ENCODE measurements around the gene GPC6. TPM values are rescaled to one million over a fixed set of nuclear protein-coding genes. Genes with fewer than 3 reads are reported as not detected.

The GPC6 gene
- total RNA-seq, 1 donor from 2014 or later, result 20.1 TPM

DNA sequence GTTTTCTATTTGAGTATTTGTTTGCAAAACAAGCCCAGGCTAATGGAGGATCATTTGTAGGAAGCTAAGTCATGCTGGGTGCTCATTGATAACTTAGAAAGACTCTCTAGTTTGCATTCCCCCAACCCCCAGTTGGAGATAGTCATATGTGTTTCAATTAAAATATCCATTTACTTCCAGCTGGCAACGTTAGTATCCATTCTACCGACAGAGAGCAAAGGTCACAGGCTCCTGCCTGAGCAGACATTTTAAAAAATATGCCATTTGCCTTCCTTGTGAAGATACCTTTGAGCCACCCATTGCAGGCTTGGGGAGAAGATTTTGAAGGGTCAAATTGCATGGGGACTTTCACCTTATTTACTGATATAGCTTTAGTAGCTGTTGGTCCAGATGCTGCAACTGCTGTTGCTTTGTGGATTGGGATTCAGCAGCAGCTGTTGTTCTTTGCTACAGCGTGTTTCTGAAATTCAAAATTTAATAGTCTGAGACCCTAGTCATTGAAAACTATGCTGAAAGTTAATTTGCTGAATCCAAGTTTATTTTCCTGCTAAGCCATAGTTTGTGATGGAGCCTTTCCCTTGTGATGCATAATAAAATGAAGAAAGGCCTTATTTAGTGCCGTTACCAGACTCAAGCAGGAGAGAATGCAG, 335.1 kb downstream of the GPC6 start:
- no peak for DNase-seq (ENCODE audit: low read depth)

GRCh38 chr13:93562676-93563075, 336.1 kb downstream of the GPC6 start:
- no peak for DNase-seq (ENCODE audit: low read depth)

- DNase-seq (ENCODE audit: low read depth), result no peak
These were observed 350.5 kb downstream of the GPC6 start for GRCh38 chr13:93577105-93577504.

- DNase-seq (ENCODE audit: low read depth), result no peak
These were observed 363.2 kb downstream of the GPC6 start for GRCh38 chr13:93589788-93590187.

GRCh38 chr13:93603043-93603442, 376.4 kb downstream of the GPC6 start:
- DNase-seq (ENCODE audit: low read depth), result peak; percentile 85

DNA sequence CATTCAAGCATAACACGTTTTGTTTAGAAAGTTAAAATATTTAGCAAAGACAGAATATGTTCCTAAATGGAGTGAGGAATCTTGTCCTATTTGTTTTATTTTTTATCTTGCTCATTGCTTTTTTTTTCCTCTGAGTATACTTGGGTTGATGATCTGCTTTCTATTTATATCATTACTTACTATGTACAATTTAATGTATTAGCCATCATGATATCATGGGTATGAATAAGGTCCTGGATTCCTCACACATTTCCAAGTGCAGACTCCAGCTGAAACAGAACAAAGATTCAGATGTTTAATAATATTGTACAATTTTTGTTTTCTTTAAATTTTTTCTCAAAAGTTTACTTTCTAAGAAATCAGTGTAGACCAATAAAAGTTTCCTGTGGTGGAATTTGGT, 388.2 kb downstream of the GPC6 start:
- no peak for DNase-seq (ENCODE audit: low read depth)

DNA sequence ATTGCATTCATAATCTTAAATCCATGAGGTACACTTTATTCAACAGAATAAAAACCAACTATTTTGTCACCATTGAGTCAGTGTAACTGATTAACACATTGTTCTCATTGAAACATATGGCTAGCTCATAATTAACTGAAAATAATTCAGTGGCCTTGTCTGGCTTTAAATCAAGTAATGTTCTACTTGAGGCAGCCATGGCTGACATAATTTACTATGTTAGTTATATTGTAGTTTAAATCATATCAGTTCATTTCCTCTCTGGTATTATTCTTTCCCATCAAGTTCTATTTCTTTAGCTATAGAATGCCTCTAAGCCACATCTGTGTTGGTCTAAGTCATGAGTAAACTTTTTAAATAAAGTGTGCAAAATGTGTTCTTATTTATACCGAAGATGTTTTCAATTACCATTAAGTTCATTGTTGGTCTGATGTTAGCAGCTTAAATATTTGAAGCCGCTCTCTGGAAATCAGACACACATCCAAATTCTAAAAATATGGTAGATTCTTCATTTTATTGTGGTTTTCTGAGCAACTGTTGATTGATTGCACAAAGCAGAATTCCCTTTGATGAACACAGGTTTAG, 393.7 kb downstream of the GPC6 start:
- DNase-seq (ENCODE audit: low read depth), result no peak

- no peak for DNase-seq (ENCODE audit: low read depth)
These were observed 394.4 kb downstream of the GPC6 start for GRCh38 chr13:93621051-93621450.

DNA sequence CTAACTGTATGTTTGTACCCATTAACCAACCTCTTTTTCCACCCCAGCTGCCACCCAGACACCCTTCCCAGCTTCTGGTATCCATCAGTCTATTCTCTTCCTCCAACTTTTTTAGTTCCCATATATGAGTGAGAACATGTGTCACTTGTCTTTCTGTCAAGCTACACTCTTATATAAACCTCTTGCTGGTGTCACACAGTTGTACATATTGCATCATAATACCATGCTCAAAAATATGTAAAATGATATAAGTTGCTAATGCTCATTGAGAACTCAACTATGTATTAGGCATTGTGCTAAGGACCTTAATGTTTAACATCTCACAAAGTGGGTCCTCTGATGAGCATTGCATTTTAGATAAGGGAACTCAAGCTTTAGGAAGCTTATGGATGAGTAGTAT, 395.4 kb downstream of the GPC6 start:
- no peak for DNase-seq (ENCODE audit: low read depth)

DNA sequence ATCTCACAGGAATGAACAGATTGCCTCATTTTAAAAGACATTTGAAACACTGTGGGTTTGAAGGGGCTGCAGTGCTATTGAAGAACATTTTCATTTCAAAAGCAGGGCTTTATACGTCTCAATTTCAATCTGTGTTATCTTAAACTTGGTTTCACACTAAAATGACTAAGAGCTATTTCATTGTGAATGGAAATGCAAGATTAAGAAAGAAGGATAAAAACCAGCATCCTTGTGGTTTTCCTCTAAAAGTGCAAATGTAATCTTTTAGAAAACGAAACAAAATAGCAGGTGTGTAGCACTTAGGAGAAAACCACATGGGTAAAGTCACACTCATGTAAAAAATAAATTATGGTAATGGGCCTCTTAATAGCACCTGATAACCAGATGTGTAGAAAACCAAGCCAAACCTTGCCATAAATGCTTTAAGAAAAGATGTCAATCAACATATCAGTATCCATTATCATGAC, 397.7 kb downstream of the GPC6 start:
- DNase-seq (ENCODE audit: low read depth), result no peak

- no peak for DNase-seq (ENCODE audit: low read depth)
These were observed 398.9 kb downstream of the GPC6 start for GRCh38 chr13:93625536-93625935.

- DNase-seq (ENCODE audit: low read depth), result no peak
These were observed 401.7 kb downstream of the GPC6 start for GRCh38 chr13:93628136-93628797.

- DNase-seq (ENCODE audit: low read depth), result peak; percentile 43
These were observed 409.0 kb downstream of the GPC6 start for GRCh38 chr13:93635616-93636032.

- no peak for DNase-seq (ENCODE audit: low read depth)
These were observed 411.2 kb downstream of the GPC6 start for GRCh38 chr13:93637852-93638251.

DNA sequence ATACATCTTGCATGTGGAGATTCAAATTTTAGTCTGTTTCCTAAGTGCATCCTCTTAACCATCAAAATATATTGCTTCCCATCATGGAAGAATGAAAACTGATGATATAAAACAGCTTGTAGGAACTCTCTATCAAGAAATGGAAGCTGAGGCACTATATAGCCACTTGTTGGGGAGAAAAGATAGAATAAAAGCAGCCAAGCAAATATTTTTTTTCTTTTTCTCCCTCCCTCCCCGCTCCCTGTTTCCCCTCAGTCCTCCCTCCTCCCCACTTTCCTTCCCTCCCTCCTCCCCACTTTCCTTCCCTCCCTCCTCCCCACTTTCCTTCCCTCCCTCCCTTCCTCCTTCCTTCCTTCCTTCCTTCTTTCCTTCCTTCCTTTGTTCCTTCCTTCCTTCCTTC, 413.8 kb downstream of the GPC6 start:
- no peak for DNase-seq (ENCODE audit: low read depth)

DNA sequence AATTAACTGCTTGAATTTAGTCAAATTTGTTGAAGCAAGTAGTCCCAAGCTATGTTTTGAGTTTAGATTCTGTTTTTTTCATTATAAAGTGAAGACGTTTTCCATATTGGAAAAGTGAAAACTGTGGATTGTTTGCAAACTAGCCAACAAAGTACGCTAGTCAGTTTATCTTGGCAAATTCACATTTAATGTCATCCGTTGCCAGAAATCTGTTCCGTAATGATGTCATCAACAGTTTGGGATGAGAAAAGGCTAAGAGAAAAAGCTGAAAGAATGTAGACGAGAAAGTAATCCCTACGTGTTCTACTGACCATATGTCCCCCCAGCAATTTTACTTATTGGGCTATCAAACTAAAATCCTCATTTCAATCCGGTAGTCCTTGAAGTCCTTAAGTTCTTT, 419.6 kb downstream of the GPC6 start:
- no peak for DNase-seq (ENCODE audit: low read depth)

DNA sequence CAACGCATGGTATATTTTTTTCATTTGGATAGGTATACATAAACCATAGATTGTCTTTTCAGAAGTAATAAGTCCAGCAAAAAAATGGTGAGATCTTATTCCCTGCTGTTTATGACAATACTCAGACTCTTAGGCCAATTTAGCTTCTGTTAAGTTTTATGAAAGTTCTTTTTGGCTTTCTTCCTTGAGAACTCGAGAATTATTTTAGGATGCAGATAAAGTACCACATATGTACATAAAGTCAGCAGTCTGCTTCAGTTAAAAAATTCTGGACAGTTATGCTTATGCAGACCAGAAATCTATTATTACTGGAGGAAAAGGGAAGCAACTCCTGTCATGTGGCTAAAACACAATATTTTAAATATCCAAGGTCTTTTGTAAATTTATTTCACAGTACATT, 422.9 kb downstream of the GPC6 start:
- DNase-seq (ENCODE audit: low read depth), result no peak

DNA sequence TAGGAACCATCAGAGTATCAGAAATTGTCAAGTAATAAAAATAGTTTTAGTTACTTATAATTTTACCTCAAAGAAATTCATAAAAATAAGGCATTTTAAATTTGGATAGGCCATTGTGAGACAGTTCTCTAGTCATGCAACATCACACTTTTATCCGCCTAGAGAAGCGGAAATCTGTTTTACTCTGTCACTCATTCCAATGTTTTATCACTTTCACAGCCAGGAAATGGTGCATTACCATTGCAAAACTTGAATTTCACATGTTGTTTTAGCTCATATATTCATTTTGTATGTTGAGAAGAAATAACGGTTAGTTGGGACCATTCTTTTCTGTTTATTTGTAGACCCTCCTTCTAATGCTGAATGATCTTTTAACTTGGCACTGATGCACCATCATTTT, 427.2 kb downstream of the GPC6 start:
- DNase-seq (ENCODE audit: low read depth), result no peak

GRCh38 chr13:93655154-93655553, 428.5 kb downstream of the GPC6 start:
- DNase-seq (ENCODE audit: low read depth), result no peak

GRCh38 chr13:93660391-93661063, 433.9 kb downstream of the GPC6 start:
- no peak for DNase-seq (ENCODE audit: low read depth)

- DNase-seq (ENCODE audit: low read depth), result no peak
These were observed 444.3 kb downstream of the GPC6 start for GRCh38 chr13:93670866-93671265.

- no peak for DNase-seq (ENCODE audit: low read depth)
These were observed 446.4 kb downstream of the GPC6 start for GRCh38 chr13:93672996-93673395.
